ENCODE measurements around the gene PGC.

The PGC gene

GRCh38 chr6:41759106-41759904 is 12.1 kb upstream of the PGC start:
- ChIA-PET POLR2A (no interaction called here), CTCF (interaction anchor here (1.0 to 1.6 kb wide), 2 partner anchors 9 to 16 kb away, joined by 3 to 5 read pairs; no protein-coding TSS in a partner anchor)
- no peak for TF ChIP-seq CTCF (IDR thresholded peaks at IDR 0.05; ENCODE audit: control extremely low read depth, extremely low read depth, low read depth, missing control alignments)
- DNase-seq (ENCODE audit: extremely low spot score): no peak

- no peak for TF ChIP-seq CTCF (IDR thresholded peaks at IDR 0.05; ENCODE audit: control extremely low read depth, extremely low read depth, low read depth, missing control alignments)
- ChIA-PET POLR2A (no interaction called here), CTCF (interaction anchor here (1.0 to 2.1 kb wide), 3 partner anchors 10 to 15 kb away, joined by 3 to 5 read pairs (median 5); no protein-coding TSS in a partner anchor)
- no peak for DNase-seq (ENCODE audit: extremely low spot score)
These were observed 11.4 kb upstream of the PGC start for GRCh38 chr6:41758641-41759035.

- ChIA-PET POLR2A (no interaction called here), CTCF (interaction anchor here (2.1 kb wide), 1 partner anchor 14 kb away, joined by 5 read pairs; no protein-coding TSS in a partner anchor)
- no peak for DNase-seq (ENCODE audit: extremely low spot score)
- no peak for TF ChIP-seq CTCF (IDR thresholded peaks at IDR 0.05; ENCODE audit: control extremely low read depth, extremely low read depth, low read depth, missing control alignments)
These were observed 10.9 kb upstream of the PGC start for GRCh38 chr6:41757931-41758640.

GRCh38 chr6:41757271-41757670 is 10.1 kb upstream of the PGC start:
- no peak for TF ChIP-seq CTCF (IDR thresholded peaks at IDR 0.05; ENCODE audit: control extremely low read depth, extremely low read depth, low read depth, missing control alignments)
- DNase-seq (ENCODE audit: extremely low spot score): no peak
- ChIA-PET CTCF (interaction anchor here (0.6 to 2.1 kb wide), 3 partner anchors 15 to 398 kb away, joined by 3 to 5 read pairs (median 3); no protein-coding TSS in a partner anchor), POLR2A (no interaction called here)

- no peak for DNase-seq (ENCODE audit: extremely low spot score)
- TF ChIP-seq CTCF (IDR thresholded peaks at IDR 0.05; ENCODE audit: control extremely low read depth, extremely low read depth, low read depth, missing control alignments): no peak
- ChIA-PET POLR2A (no interaction called here), CTCF (interaction anchor here (1.4 kb wide), 1 partner anchor 18 kb away, joined by 3 read pairs; no protein-coding TSS in a partner anchor)
These were observed 9.2 kb upstream of the PGC start for GRCh38 chr6:41756354-41756753.

- ChIA-PET POLR2A (no interaction called here), CTCF (interaction anchor here (1.4 kb wide), 1 partner anchor 19 kb away, joined by 3 read pairs; no protein-coding TSS in a partner anchor)
- no peak for TF ChIP-seq CTCF (IDR thresholded peaks at IDR 0.05; ENCODE audit: control extremely low read depth, extremely low read depth, low read depth, missing control alignments)
- DNase-seq (ENCODE audit: extremely low spot score): no peak
These were observed 8.7 kb upstream of the PGC start for GRCh38 chr6:41755895-41756294.
